GM12878 (cell line): ENCODE data around the gene PCDHB7. TPM values are rescaled to one million over a fixed set of nuclear protein-coding genes. Genes with fewer than 3 reads are reported as not detected.

Experiments
- ATAC-seq: fragments of 200-7000 bp; cut with Tn5 transposase; 3 replicates; pipeline ENCODE4 v1.9.1; 2020; ENCODE audit warnings: mild to moderate bottlenecking, moderate library complexity
- BruUV-seq: library from RNA; stranded (reverse); fragments of 400-500 nt; replicated peaks from 2 replicates; lab custom pipeline; 2021; lab: Mats Ljungman, UMichigan
- CTCF ChIA-PET: fragments of 300-600 bp; sonication (Branson Sonifier 250); formaldehyde crosslinking; extraction: SDS; loops from one replicate; lab custom pipeline; 2021; ENCODE audit warnings: inconsistent platforms; lab: Yijun Ruan, JAX
- POLR2A ChIA-PET: fragments of 350-600 bp; formaldehyde crosslinking; extraction: SDS; loops from one replicate; lab custom pipeline; 2021; ENCODE audit warnings: inconsistent platforms; lab: Charles Lee
- RAD21 ChIA-PET: fragments of 300-600 bp; sonication (Branson Sonifier 250); formaldehyde crosslinking; loops from one replicate; lab custom pipeline; 2023; ENCODE audit warnings: antibody characterized with exemption; ENCODE audit not compliant: unreplicated experiment; lab: Charles Lee
- SMC1A ChIA-PET: fragments of 300-600 bp; sonication (Branson Sonifier 250); formaldehyde crosslinking; loops from one replicate; lab custom pipeline; 2023; ENCODE audit not compliant: unreplicated experiment, uncharacterized antibody; lab: Charles Lee
- DNase-seq: peaks from one replicate; pipeline ENCODE4 v3.0.0-alpha.2; 2011; ENCODE audit warnings: low read depth, low spot score
- FAIRE-seq: peaks from 3 replicates; lab custom pipeline; 2011; peaks lifted over from hg19 to GRCh38; lab: Jason Lieb, UNC
- H2AFZ ChIP-seq: 2 replicates; pipeline ENCODE4 v1.6.0; 2011; ENCODE audit warnings: low read depth, low read length, control low read depth; ENCODE audit not compliant: control insufficient read depth
- H3K27ac ChIP-seq: 2 replicates; pipeline ENCODE4 v1.5.1; 2011; ENCODE audit warnings: control low read depth; ENCODE audit not compliant: control insufficient read depth, insufficient read depth
- H3K27me3 ChIP-seq, 2 experiments: replicated peaks in 1 of 2; 2 replicates each; pipeline versions ENCODE4 v1.6.0 to v1.6.1; 2011; ENCODE audit warnings: low read length in 1 of 2; ENCODE audit not compliant: control insufficient read depth in 2 of 2, insufficient read depth in 2 of 2
- H3K36me3 ChIP-seq, 2 experiments: 2 replicates each; pipeline ENCODE4 v1.5.1; 2011; ENCODE audit warnings: low read length in 1 of 2; ENCODE audit not compliant: control insufficient read depth in 2 of 2, insufficient read depth in 2 of 2
- H3K4me1 ChIP-seq: 2 replicates; pipeline ENCODE4 v1.6.1; 2011; ENCODE audit warnings: mild to moderate bottlenecking, low read length, moderate library complexity, mixed read lengths; ENCODE audit not compliant: control insufficient read depth, insufficient read depth
- H3K4me2 ChIP-seq: 2 replicates; pipeline ENCODE4 v1.6.0; 2011; ENCODE audit warnings: control low read depth; ENCODE audit not compliant: control insufficient read depth, insufficient read depth
- H3K4me3 ChIP-seq: fragments of 200-600 bp; sonication (generic); 2 replicates; pipeline ENCODE4 v1.5.1; 2016
- H3K79me2 ChIP-seq: 2 replicates; pipeline ENCODE4 v1.6.0; 2011; ENCODE audit warnings: low read length; ENCODE audit not compliant: control insufficient read depth, insufficient read depth
- H3K9ac ChIP-seq: 2 replicates; pipeline ENCODE4 v1.8.0; 2011; ENCODE audit warnings: low read length, control low read depth, mixed read lengths; ENCODE audit not compliant: control insufficient read depth, insufficient read depth
- H3K9me3 ChIP-seq: replicated peaks from 3 replicates; pipeline ENCODE4 v1.5.1; 2011; ENCODE audit warnings: mild to moderate bottlenecking, low read length; ENCODE audit not compliant: control insufficient read depth, insufficient read depth
- H4K20me1 ChIP-seq: 2 replicates; pipeline ENCODE4 v1.6.0; 2011; ENCODE audit not compliant: control insufficient read depth, insufficient read depth
- CBFB ChIP-seq: IDR thresholded peaks from 2 replicates; pipeline ENCODE4 v1.6.1; 2016; ENCODE audit warnings: antibody characterized with exemption, low read depth
- FOXK2 ChIP-seq: fragments of 450-650 bp; IDR thresholded peaks from 2 replicates; pipeline ENCODE4 v1.6.1; 2017; ENCODE audit warnings: mild to moderate bottlenecking, moderate library complexity
- HCFC1 ChIP-seq: fragments of 150-350 bp; IDR thresholded peaks from 2 replicates; pipeline ENCODE4 v1.6.1; 2014; ENCODE audit warnings: low read length
- HDGF ChIP-seq: fragments of 450-650 bp; IDR thresholded peaks from 2 replicates; pipeline ENCODE4 v1.6.1; 2016; ENCODE audit warnings: antibody characterized with exemption
- NBN ChIP-seq: fragments of 450-650 bp; IDR thresholded peaks from 2 replicates; pipeline ENCODE4 v1.6.1; 2016
- NFXL1 ChIP-seq: fragments of 450-650 bp; IDR thresholded peaks from 2 replicates; pipeline ENCODE4 v1.6.1; 2017; ENCODE audit warnings: antibody characterized with exemption, mild to moderate bottlenecking, borderline replicate concordance
- POU2F2 ChIP-seq: IDR thresholded peaks from 3 replicates; pipeline ENCODE4 v1.6.1; 2011; ENCODE audit warnings: low read depth, mild to moderate bottlenecking, low read length, borderline replicate concordance
- RAD51 ChIP-seq: fragments of 450-650 bp; IDR thresholded peaks from 2 replicates; pipeline ENCODE4 v1.6.1; 2016; ENCODE audit warnings: moderate library complexity, mild to moderate bottlenecking, inconsistent platforms
- TAF1 ChIP-seq: IDR thresholded peaks from 2 replicates; pipeline ENCODE4 v1.6.1; 2011; ENCODE audit warnings: mild to moderate bottlenecking, low read depth, low read length, borderline replicate concordance
- WGBS: methylation state at CpG from one replicate; pipeline ENCODE4 v1.1.6; 2016; ENCODE audit warnings: low lambda C conversion rate; ENCODE audit not compliant: insufficient replicate concordance, insufficient coverage; ENCODE audit errors: missing lambda C conversion rate; 5-methylcytosine and 5-hydroxymethylcytosine counted together
- in situ Hi-C: fragments of 300-500 bp; cut with MboI; formaldehyde crosslinking; loops from 9 replicates; pipeline ENCODE4 v1.14.3; 2018; ENCODE audit warnings: mixed read lengths
- intact Hi-C: fragments of 100-400 bp; cut with micrococcal nuclease; formaldehyde crosslinking; loops from one replicate; pipeline ENCODE4 v1.14.2; 2022; ENCODE audit not compliant: unreplicated experiment
- polyA plus RNA-seq, 11 experiments: library from polyadenylated mRNA; depleted of rRNA in 4 of 11; unstranded in 6 of 11; stranded (reverse) in 5 of 11; fragments of >200 nt; fragmentation: Nextera tagmentation in 4 of 11; fragmentation: Illumina TruSeq in 1 of 11; extraction: Ambion mirVana in 4 of 11; extraction: Trizol in 1 of 11; gene quantifications; 1 replicate in 1 of 11; 2 replicates in 10 of 11; pipeline versions ENCODE4 v1.2.1 to v1.2.3, GENCODE V29; 2011 to 2016; ENCODE audit warnings: inconsistent platforms in 2 of 11, missing spikeins in 2 of 11, low read depth in 1 of 11
- total RNA-seq, 4 experiments: library from RNA; depleted of rRNA in 3 of 4; stranded (reverse); fragments of >200 nt in 3 of 4; fragmentation: Illumina TruSeq in 1 of 4; extraction: Trizol in 1 of 4; gene quantifications; 2 replicates each; pipeline versions ENCODE4 v1.2.1 to v1.2.3, GENCODE V29; 2013 to 2021
- TF ChIP-seq, protein P1 (sequence below): fragments of 450-650 bp; formaldehyde crosslinking; IDR thresholded peaks from 2 replicates; pipeline ENCODE4 v1.4.0; 2022; ENCODE audit warnings: mild to moderate bottlenecking, moderate library complexity
- TF ChIP-seq, protein P2 (sequence below): fragments of 450-650 bp; IDR thresholded peaks from 2 replicates; pipeline ENCODE4 v1.6.1; 2014; ENCODE audit warnings: mild to moderate bottlenecking

PCDHB7 gene
- total and polyA plus RNA-seq, 10 of the 15 experiments (the other 5 are each of a cell fraction or from before 2014, with no cell fraction given): not detected

GRCh38 chr5:141150224-141150992 is 22.0 kb upstream of the PCDHB7 start:
- no peaks in the 10 kb centered on the region for H3K79me2 ChIP-seq
- no peaks in the 10 kb centered on the region for H3K27me3 ChIP-seq
- ChIA-PET CTCF (interaction anchor here (0.6 to 1.7 kb wide), 2 partner anchors 148 to 414 kb away, joined by 4 read pairs; no protein-coding TSS in a partner anchor), POLR2A (no interaction called here), SMC1A (no interaction called here), RAD21 (no interaction called here)
- no peak overlapping the region for H3K9ac ChIP-seq
- DNase-seq (no peak), ATAC-seq (no peak), FAIRE-seq (no peak)
- H3K9me3 ChIP-seq: no peaks in the 10 kb centered on the region; the same call in 1 of the 3 replicates
- TF ChIP-seq FOXK2 (no peak), CBFB (no peak), HCFC1 (no peak), RAD51 (no peak), NFXL1 (no peak), TAF1 (no peak), NBN (no peak), POU2F2 (no peak), HDGF (no peak)
- TF ChIP-seq, protein P1, sequence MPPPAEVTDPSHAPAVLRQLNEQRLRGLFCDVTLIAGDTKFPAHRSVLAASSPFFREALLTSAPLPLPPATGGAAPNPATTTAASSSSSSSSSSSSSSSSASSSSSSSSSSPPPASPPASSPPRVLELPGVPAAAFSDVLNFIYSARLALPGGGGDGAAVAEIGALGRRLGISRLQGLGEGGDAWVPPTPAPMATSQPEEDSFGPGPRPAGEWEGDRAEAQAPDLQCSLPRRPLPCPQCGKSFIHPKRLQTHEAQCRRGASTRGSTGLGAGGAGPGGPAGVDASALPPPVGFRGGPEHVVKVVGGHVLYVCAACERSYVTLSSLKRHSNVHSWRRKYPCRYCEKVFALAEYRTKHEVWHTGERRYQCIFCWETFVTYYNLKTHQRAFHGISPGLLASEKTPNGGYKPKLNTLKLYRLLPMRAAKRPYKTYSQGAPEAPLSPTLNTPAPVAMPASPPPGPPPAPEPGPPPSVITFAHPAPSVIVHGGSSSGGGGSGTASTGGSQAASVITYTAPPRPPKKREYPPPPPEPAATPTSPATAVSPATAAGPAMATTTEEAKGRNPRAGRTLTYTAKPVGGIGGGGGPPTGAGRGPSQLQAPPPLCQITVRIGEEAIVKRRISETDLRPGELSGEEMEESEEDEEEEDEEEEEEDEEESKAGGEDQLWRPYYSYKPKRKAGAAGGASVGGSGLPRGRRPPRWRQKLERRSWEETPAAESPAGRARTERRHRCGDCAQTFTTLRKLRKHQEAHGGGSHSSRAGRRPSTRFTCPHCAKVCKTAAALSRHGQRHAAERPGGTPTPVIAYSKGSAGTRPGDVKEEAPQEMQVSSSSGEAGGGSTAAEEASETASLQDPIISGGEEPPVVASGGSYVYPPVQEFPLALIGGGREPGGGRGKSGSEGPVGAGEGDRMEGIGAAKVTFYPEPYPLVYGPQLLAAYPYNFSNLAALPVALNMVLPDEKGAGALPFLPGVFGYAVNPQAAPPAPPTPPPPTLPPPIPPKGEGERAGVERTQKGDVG (CRISPR knock-in tag): no peak
- TF ChIP-seq, protein P2, sequence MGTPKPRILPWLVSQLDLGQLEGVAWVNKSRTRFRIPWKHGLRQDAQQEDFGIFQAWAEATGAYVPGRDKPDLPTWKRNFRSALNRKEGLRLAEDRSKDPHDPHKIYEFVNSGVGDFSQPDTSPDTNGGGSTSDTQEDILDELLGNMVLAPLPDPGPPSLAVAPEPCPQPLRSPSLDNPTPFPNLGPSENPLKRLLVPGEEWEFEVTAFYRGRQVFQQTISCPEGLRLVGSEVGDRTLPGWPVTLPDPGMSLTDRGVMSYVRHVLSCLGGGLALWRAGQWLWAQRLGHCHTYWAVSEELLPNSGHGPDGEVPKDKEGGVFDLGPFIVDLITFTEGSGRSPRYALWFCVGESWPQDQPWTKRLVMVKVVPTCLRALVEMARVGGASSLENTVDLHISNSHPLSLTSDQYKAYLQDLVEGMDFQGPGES: no peak
- intact Hi-C loops (no loop called here), in situ Hi-C loops (no loop called here)
- no peak overlapping the region for H3K4me3 ChIP-seq
- no peak overlapping the region for H3K27ac ChIP-seq
- no peaks in the 10 kb centered on the region for H3K4me1 ChIP-seq
- H2AFZ ChIP-seq: no peak overlapping the region
- no peaks in the 10 kb centered on the region for H4K20me1 ChIP-seq
- no TSS peak for BruUV-seq
- no peaks in the 10 kb centered on the region for H3K36me3 ChIP-seq
- 43% methylated on average over 33 of the region's 33 CpGs for WGBS
- no peak overlapping the region for H3K4me2 ChIP-seq
